Nephron progenitor cell (in vitro differentiated cells): ENCODE results near the gene SYTL3.
"Not testable (repeated sequence)": the region's sequence is repeated elsewhere in the genome, so short reads cannot be mapped to it uniquely, and the experiment has no call there.

Experiments used
- DNase-seq: peaks from one replicate; pipeline ENCODE4 v3.0.0; 2021
- H3K27ac Mint-ChIP-seq: 2 replicates; pipeline ENCODE4 v1.8.0; 2021; ENCODE audit warnings: mild to moderate bottlenecking, moderate library complexity, mixed read lengths
- H3K27me3 Mint-ChIP-seq: 2 replicates; pipeline ENCODE4 v1.8.0; 2021; ENCODE audit warnings: mild to moderate bottlenecking, low read depth, mixed read lengths; ENCODE audit not compliant: poor library complexity
- H3K36me3 Mint-ChIP-seq: 2 replicates; pipeline ENCODE4 v1.8.0; 2021; ENCODE audit warnings: low read depth, mixed read lengths
- H3K4me1 Mint-ChIP-seq: 2 replicates; pipeline ENCODE4 v1.8.0; 2021; ENCODE audit warnings: mixed read lengths
- H3K4me3 Mint-ChIP-seq: 2 replicates; pipeline ENCODE4 v1.8.0; 2021; ENCODE audit warnings: mild to moderate bottlenecking, moderate library complexity, mixed read lengths
- H3K9me3 Mint-ChIP-seq: 2 replicates; pipeline ENCODE4 v1.8.0; 2021; ENCODE audit warnings: mild to moderate bottlenecking, moderate library complexity, mixed read lengths
- TF ChIP-seq, protein P1 (sequence below): fragments of 200-600 bp; sonication (generic); IDR thresholded peaks from 2 replicates; pipeline ENCODE4 v1.5.0; 2021; ENCODE audit warnings: antibody characterized with exemption

SYTL3 gene

GRCh38 chr6:158666628-158667359, 16.9 kb downstream of the SYTL3 start:
- Mint-ChIP-seq H3K4me3 (no peak overlapping the region), H3K36me3 (no peaks in the 10 kb centered on the region), H3K4me1 (peaks cover 52% of the 10 kb centered on the region), H3K27ac (no peak overlapping the region), H3K9me3 (no peaks in the 10 kb centered on the region), H3K27me3 (peaks cover 23% of the 10 kb centered on the region)
- TF ChIP-seq, protein P1, sequence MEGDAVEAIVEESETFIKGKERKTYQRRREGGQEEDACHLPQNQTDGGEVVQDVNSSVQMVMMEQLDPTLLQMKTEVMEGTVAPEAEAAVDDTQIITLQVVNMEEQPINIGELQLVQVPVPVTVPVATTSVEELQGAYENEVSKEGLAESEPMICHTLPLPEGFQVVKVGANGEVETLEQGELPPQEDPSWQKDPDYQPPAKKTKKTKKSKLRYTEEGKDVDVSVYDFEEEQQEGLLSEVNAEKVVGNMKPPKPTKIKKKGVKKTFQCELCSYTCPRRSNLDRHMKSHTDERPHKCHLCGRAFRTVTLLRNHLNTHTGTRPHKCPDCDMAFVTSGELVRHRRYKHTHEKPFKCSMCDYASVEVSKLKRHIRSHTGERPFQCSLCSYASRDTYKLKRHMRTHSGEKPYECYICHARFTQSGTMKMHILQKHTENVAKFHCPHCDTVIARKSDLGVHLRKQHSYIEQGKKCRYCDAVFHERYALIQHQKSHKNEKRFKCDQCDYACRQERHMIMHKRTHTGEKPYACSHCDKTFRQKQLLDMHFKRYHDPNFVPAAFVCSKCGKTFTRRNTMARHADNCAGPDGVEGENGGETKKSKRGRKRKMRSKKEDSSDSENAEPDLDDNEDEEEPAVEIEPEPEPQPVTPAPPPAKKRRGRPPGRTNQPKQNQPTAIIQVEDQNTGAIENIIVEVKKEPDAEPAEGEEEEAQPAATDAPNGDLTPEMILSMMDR, result no peak
- no peak for DNase-seq

DNA sequence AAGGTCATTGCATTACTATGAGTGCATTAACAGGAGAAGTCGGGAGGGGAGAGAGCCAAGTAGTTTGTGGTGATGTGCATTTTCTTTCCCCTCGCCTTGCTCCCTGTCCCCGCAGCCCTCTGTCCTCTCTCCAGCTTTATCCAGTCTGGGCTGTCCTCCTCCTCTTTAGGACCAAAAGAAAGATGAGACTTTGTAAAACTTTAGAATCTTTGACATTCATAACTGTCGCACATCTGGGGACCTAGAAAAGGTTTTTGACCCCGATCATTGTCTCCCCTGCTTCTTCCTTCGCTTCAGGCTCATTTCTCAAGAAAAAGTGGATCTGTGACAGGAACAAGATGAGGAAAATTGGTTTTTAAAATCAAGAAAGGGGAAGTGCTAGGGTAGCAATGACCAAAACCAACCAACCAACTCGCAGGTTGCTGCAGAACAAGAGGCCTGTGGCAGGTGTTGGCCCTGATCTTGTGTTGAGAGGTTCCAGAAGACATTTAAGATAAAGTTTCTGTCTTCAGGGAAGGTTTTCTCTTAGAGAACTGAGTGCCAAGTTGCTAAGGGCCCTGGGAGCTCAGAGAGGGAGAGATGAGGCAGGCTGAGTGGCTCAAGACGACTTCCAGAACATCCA, 17.6 kb downstream of the SYTL3 start:
- Mint-ChIP-seq H3K36me3 (no peaks in the 10 kb centered on the region), H3K27ac (no peak overlapping the region), H3K4me3 (no peak overlapping the region), H3K4me1 (peaks cover 48% of the 10 kb centered on the region), H3K27me3 (peaks cover 23% of the 10 kb centered on the region), H3K9me3 (no peaks in the 10 kb centered on the region)
- TF ChIP-seq, protein P1, result no peak
- no peak for DNase-seq

DNA sequence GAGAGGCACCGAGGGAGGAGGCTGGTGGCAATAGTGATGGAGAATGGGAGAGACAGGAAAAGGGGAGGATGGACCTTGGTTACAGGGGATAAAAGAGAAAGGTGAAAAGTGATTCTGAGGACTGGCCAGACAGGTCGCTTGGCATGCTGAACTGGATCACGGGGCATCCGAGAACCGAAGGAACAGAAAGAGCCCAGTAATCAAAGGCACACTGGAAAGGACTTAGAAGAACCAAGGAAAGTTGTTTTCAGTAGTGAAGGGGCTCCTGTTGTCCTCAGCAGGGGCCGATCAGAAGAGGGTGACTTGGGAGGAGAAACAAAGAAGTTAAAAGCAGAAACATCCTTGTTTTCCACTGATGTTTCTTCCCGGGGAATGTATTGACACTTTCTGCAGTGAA, 18.9 kb downstream of the SYTL3 start:
- no peak overlapping the region for H3K4me3 Mint-ChIP-seq
- H3K36me3 Mint-ChIP-seq, result no peaks in the 10 kb centered on the region
- no peak for DNase-seq

GRCh38 chr6:158669145-158670035, 19.5 kb downstream of the SYTL3 start:
- Mint-ChIP-seq H3K9me3 (no peaks in the 10 kb centered on the region), H3K27me3 (peaks cover 26% of the 10 kb centered on the region), H3K27ac (no peak overlapping the region), H3K4me1 (peaks cover 32% of the 10 kb centered on the region), H3K36me3 (no peaks in the 10 kb centered on the region), H3K4me3 (no peak overlapping the region)
- TF ChIP-seq, protein P1, result no peak
- no peak for DNase-seq

More for the DNA sequence above, 18.9 kb downstream of the SYTL3 start:
- TF ChIP-seq, protein P1, result no peak
- H3K27ac Mint-ChIP-seq, result no peak overlapping the region
- H3K4me1 Mint-ChIP-seq, result peaks cover 36% of the 10 kb centered on the region
- no peaks in the 10 kb centered on the region for H3K9me3 Mint-ChIP-seq
- peaks cover 26% of the 10 kb centered on the region for H3K27me3 Mint-ChIP-seq

GRCh38 chr6:158672119-158672518, 22.3 kb downstream of the SYTL3 start:
- not testable (repeated sequence) for H3K9me3 Mint-ChIP-seq
- peaks cover 16% of the 10 kb centered on the region for H3K27me3 Mint-ChIP-seq

DNA sequence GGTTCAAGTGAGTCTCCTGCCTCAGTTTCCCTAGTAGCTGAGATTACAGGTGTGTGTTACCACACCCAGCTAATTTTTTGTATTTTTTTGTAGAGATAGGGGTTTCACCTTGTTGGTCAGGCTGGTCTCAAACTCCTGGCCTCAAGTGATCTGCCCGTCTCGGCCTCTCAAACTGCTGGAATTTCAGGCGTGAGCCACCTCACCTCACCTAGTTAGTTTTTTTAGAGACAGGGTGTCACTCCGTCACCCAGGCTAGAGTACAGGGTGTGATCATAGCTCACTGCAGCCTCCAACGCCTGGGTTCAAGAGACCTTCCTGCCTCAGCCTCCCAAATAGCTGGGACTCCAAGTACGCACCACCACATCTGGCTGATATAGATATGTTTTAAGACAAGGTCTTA, 22.9 kb downstream of the SYTL3 start:
- H3K4me3 Mint-ChIP-seq, result no peak overlapping the region
- peaks cover 16% of the 10 kb centered on the region for H3K4me1 Mint-ChIP-seq
- H3K9me3 Mint-ChIP-seq, result peaks cover under 1% of the 10 kb centered on the region
- no peak overlapping the region for H3K27ac Mint-ChIP-seq
- peaks cover 16% of the 10 kb centered on the region for H3K27me3 Mint-ChIP-seq
- no peak for DNase-seq
- H3K36me3 Mint-ChIP-seq, result no peaks in the 10 kb centered on the region
- TF ChIP-seq, protein P1, result no peak

More at GRCh38 chr6:158672119-158672518, 22.3 kb downstream of the SYTL3 start:
- not testable (repeated sequence) for H3K4me3 Mint-ChIP-seq, H3K27ac Mint-ChIP-seq, H3K36me3 Mint-ChIP-seq, DNase-seq
- peaks cover 22% of the 10 kb centered on the region for H3K4me1 Mint-ChIP-seq
